GM19025 (cell line): ENCODE measurements around the gene CDH5.

Source experiments
- ATAC-seq: cut with Tn5 transposase; IDR thresholded peaks from one replicate; pipeline ENCODE4 v1.9.1; 2021; ENCODE audit warnings: mild to moderate bottlenecking, low read depth, moderate library complexity; ENCODE audit not compliant: unreplicated experiment

Gene CDH5

GRCh38 chr16:66372898-66373155 is 6.3 kb downstream of the CDH5 start:
- ATAC-seq: no peak

GRCh38 chr16:66373667-66374066 is 7.2 kb downstream of the CDH5 start:
- ATAC-seq: no peak

- no peak for ATAC-seq
Observed at GRCh38 chr16:66374176-66374575, 7.7 kb downstream of the CDH5 start.

- ATAC-seq: no peak
Observed at GRCh38 chr16:66375451-66375850, 9.0 kb downstream of the CDH5 start.

GRCh38 chr16:66376114-66376513 is 9.6 kb downstream of the CDH5 start:
- no peak for ATAC-seq

- ATAC-seq: no peak
Observed at GRCh38 chr16:66376577-66377305, 10.2 kb downstream of the CDH5 start.

- no peak for ATAC-seq
Observed at GRCh38 chr16:66377324-66377723, 10.8 kb downstream of the CDH5 start.

GRCh38 chr16:66378741-66379570 is 12.5 kb downstream of the CDH5 start:
- ATAC-seq: no peak

- ATAC-seq: no peak
Observed at GRCh38 chr16:66379571-66379941, 13.1 kb downstream of the CDH5 start.

- no peak for ATAC-seq
Observed at GRCh38 chr16:66380421-66380820, 13.9 kb downstream of the CDH5 start.

- ATAC-seq: no peak
Observed at GRCh38 chr16:66381585-66382170, 15.2 kb downstream of the CDH5 start.

- ATAC-seq: no peak
Observed at GRCh38 chr16:66382171-66382965, 15.9 kb downstream of the CDH5 start.

GRCh38 chr16:66382966-66383299 is 16.4 kb downstream of the CDH5 start:
- no peak for ATAC-seq

- no peak for ATAC-seq
Observed at GRCh38 chr16:66383551-66383950, 17.1 kb downstream of the CDH5 start.

GRCh38 chr16:66385415-66385814 is 18.9 kb downstream of the CDH5 start:
- ATAC-seq: no peak

GRCh38 chr16:66386629-66387622 is 20.4 kb downstream of the CDH5 start:
- no peak for ATAC-seq

- no peak for ATAC-seq
Observed at GRCh38 chr16:66387817-66388332, 21.4 kb downstream of the CDH5 start.

GRCh38 chr16:66388350-66389139 is 22.1 kb downstream of the CDH5 start:
- no peak for ATAC-seq
